Measurements from ENCODE around the gene RAB11FIP3.

DNA sequence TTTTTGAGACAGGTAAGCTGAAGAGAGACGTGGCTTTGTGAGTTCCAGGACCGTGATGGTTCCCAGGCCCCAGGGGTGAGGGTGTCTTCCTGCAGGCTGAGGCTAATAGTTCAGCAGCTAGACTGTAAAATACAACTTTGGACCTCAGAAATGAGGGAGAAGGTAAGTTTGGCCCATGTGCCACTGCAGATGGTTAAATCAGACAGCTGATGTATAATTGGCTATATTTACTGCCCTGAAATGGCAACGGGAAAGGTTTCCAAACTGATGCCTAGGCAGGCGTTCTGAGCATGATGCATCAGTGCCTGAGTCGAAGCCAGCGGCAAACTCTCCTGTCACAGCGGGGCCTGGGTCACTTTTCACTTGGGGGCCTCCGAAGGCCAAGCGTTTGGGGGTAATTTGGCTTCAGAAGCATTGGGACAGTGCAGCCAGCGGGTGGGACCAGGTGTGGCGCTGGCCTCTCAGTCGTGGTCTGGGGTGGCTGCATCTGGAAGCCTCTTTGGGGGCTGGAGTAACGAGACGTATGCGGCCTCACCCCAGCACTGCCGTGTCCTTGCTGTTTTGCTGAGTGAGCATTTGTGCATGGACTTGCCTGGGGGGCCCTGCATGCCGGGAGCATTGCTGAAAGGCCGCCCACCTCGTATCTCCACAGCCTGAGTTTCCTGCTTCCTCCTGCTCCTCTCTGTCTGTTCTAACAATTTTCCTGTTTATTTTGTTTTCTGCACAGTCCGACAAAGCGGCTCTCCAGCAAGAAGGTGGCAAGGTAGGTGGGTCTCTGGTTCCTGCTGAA is 70.8 kb downstream of the RAB11FIP3 start:
- no peak for TF ChIP-seq CTCF (conservative IDR thresholded peaks at IDR 0.05; ENCODE audit: low read length)
- no peak for TF ChIP-seq EZH2phosphoT487 (IDR thresholded peaks at IDR 0.05; ENCODE audit: borderline replicate concordance, low read depth, low read length)

All from OCI-LY7 (cell line).